H9 (cell line): ENCODE results near the gene MRTO4. TPM values are rescaled to one million over a fixed set of nuclear protein-coding genes. Genes with fewer than 3 reads are reported as not detected.

Experiments used
- DNase-seq: peaks from one replicate; pipeline ENCODE4 v3.0.0-alpha.2; 2017
- H2AFZ ChIP-seq: one replicate; pipeline ENCODE4 v1.6.1; 2013; ENCODE audit warnings: mild to moderate bottlenecking, low read length, control low read depth, moderate library complexity
- H2AK5ac ChIP-seq: 2 replicates; pipeline ENCODE4 v1.6.1; 2013; ENCODE audit warnings: low read length, control low read depth, mixed read lengths; ENCODE audit not compliant: insufficient read length
- H2BK120ac ChIP-seq: one replicate; pipeline ENCODE4 v1.6.1; 2013; ENCODE audit warnings: low read depth, mild to moderate bottlenecking, low read length, control low read depth, inconsistent platforms; ENCODE audit not compliant: poor library complexity, severe bottlenecking
- H2BK12ac ChIP-seq: 2 replicates; pipeline ENCODE4 v1.6.1; 2013; ENCODE audit warnings: low read length, control low read depth, mixed read lengths, low read depth; ENCODE audit not compliant: insufficient read length
- H2BK15ac ChIP-seq: 2 replicates; pipeline ENCODE4 v1.6.1; 2013; ENCODE audit warnings: low read depth, low read length, control low read depth
- H2BK20ac ChIP-seq: one replicate; pipeline ENCODE4 v1.6.1; 2013; ENCODE audit warnings: low read depth, mild to moderate bottlenecking, low read length, control low read depth, inconsistent platforms; ENCODE audit not compliant: poor library complexity, severe bottlenecking
- H2BK5ac ChIP-seq: 2 replicates; pipeline ENCODE4 v1.6.1; 2013; ENCODE audit warnings: low read length, control low read depth, mixed read lengths; ENCODE audit not compliant: insufficient read length
- H3K14ac ChIP-seq: 2 replicates; pipeline ENCODE4 v1.6.1; 2013; ENCODE audit warnings: low read length, control low read depth; ENCODE audit not compliant: insufficient read depth
- H3K18ac ChIP-seq: 2 replicates; pipeline ENCODE4 v1.6.1; 2013; ENCODE audit warnings: low read depth, mild to moderate bottlenecking, mixed read lengths, low read length, control low read depth; ENCODE audit not compliant: insufficient read length
- H3K23ac ChIP-seq: 2 replicates; pipeline ENCODE4 v1.6.1; 2013; ENCODE audit warnings: low read length, control low read depth, mixed read lengths, low read depth; ENCODE audit not compliant: insufficient read length
- H3K23me2 ChIP-seq: 2 replicates; pipeline ENCODE4 v1.6.1; 2013; ENCODE audit warnings: low read depth, mild to moderate bottlenecking, mixed read lengths, low read length, control low read depth; ENCODE audit not compliant: insufficient read length, poor library complexity, severe bottlenecking
- H3K27ac ChIP-seq: 2 replicates; pipeline ENCODE4 v1.5.1; 2013; ENCODE audit warnings: low read length, control low read depth, mixed read lengths, low read depth; ENCODE audit not compliant: insufficient read length
- H3K27me3 ChIP-seq: 2 replicates; pipeline ENCODE4 v1.6.1; 2013; ENCODE audit warnings: low read length, control low read depth, inconsistent platforms; ENCODE audit not compliant: insufficient read depth
- H3K4ac ChIP-seq: 2 replicates; pipeline ENCODE4 v1.6.1; 2013; ENCODE audit warnings: low read depth, mild to moderate bottlenecking, control low read depth, inconsistent platforms, low read length, moderate library complexity
- H3K4me1 ChIP-seq: 2 replicates; pipeline ENCODE4 v1.6.1; 2013; ENCODE audit warnings: low read length, control low read depth, inconsistent platforms; ENCODE audit not compliant: insufficient read depth
- H3K4me2 ChIP-seq: 2 replicates; pipeline ENCODE4 v1.6.1; 2013; ENCODE audit warnings: low read length, control low read depth, mixed read lengths; ENCODE audit not compliant: insufficient read length, insufficient read depth
- H3K56ac ChIP-seq: 2 replicates; pipeline ENCODE4 v1.6.1; 2013; ENCODE audit warnings: low read depth, mild to moderate bottlenecking, mixed read lengths, low read length, control low read depth; ENCODE audit not compliant: insufficient read length
- H3K79me1 ChIP-seq: 2 replicates; pipeline ENCODE4 v1.6.1; 2013; ENCODE audit warnings: low read depth, mild to moderate bottlenecking, moderate library complexity, low read length, control low read depth, inconsistent platforms; ENCODE audit not compliant: insufficient read depth, poor library complexity, severe bottlenecking
- H3K79me2 ChIP-seq: 2 replicates; pipeline ENCODE4 v1.6.1; 2013; ENCODE audit warnings: low read length, control low read depth, inconsistent platforms; ENCODE audit not compliant: insufficient read depth
- H3K9ac ChIP-seq: 2 replicates; pipeline ENCODE4 v1.6.1; 2013; ENCODE audit warnings: low read length, control low read depth, mixed read lengths; ENCODE audit not compliant: insufficient read length; ENCODE audit errors: extremely low read depth
- H3K9me3 ChIP-seq: one replicate; pipeline ENCODE4 v1.6.1; 2013; ENCODE audit warnings: low read depth, low read length, inconsistent platforms; ENCODE audit not compliant: control insufficient read depth
- H3T11ph ChIP-seq: one replicate; pipeline ENCODE4 v1.6.1; 2013; ENCODE audit warnings: mild to moderate bottlenecking, low read length, control low read depth, inconsistent platforms
- H4K20me1 ChIP-seq: one replicate; pipeline ENCODE4 v1.6.1; 2013; ENCODE audit not compliant: control insufficient read depth, insufficient read length, insufficient read depth
- H4K5ac ChIP-seq: 2 replicates; pipeline ENCODE4 v1.6.1; 2013; ENCODE audit warnings: low read depth, mild to moderate bottlenecking, mixed read lengths, low read length, control low read depth; ENCODE audit not compliant: insufficient read length
- H4K8ac ChIP-seq: replicated peaks from 2 replicates; pipeline ENCODE4 v1.6.1; 2013; ENCODE audit warnings: low read length, control low read depth, mixed read lengths, low read depth; ENCODE audit not compliant: insufficient read length
- H4K91ac ChIP-seq: 2 replicates; pipeline ENCODE4 v1.6.1; 2013; ENCODE audit warnings: low read depth, mild to moderate bottlenecking, moderate library complexity, mixed read lengths, low read length, control low read depth; ENCODE audit not compliant: insufficient read length
- H3K27ac Mint-ChIP-seq, 3 experiments: 2 replicates in 2 of 3; 3 replicates in 1 of 3; pipeline ENCODE4 v1.8.0; 2020 to 2021; ENCODE audit warnings: mixed read lengths in 3 of 3, mild to moderate bottlenecking in 1 of 3, moderate library complexity in 1 of 3
- H3K27me3 Mint-ChIP-seq: 2 replicates; pipeline ENCODE4 v1.8.0; 2021; ENCODE audit warnings: low read depth, mild to moderate bottlenecking, moderate library complexity, mixed read lengths
- H3K36me3 Mint-ChIP-seq, 3 experiments: 2 replicates in 2 of 3; 3 replicates in 1 of 3; pipeline ENCODE4 v1.8.0; 2020 to 2021; ENCODE audit warnings: low read depth in 3 of 3, mixed read lengths in 3 of 3; ENCODE audit not compliant: insufficient read depth in 1 of 3
- H3K4me1 Mint-ChIP-seq, 2 experiments: 2 replicates each; pipeline ENCODE4 v1.8.0; 2020; ENCODE audit warnings: mixed read lengths in 2 of 2
- H3K4me3 Mint-ChIP-seq, 2 experiments: 2 replicates in 1 of 2; 3 replicates in 1 of 2; pipeline ENCODE4 v1.8.0; 2020 to 2021; ENCODE audit warnings: mild to moderate bottlenecking in 2 of 2, mixed read lengths in 2 of 2, moderate library complexity in 1 of 2
- H3K9me3 Mint-ChIP-seq, 2 experiments: 2 replicates in 1 of 2; 3 replicates in 1 of 2; pipeline ENCODE4 v1.8.0; 2020; ENCODE audit warnings: mild to moderate bottlenecking in 2 of 2, mixed read lengths in 2 of 2, moderate library complexity in 1 of 2
- CTCF ChIP-seq: fragments of 200-600 bp; sonication (generic); conservative IDR thresholded peaks from 3 replicates; pipeline ENCODE4 v1.8.0; 2021; ENCODE audit warnings: antibody characterized with exemption, mild to moderate bottlenecking
- WGBS: extraction: QIAGEN DNeasy Blood & Tissue Kit; methylation state at CpG from one replicate; pipeline ENCODE4 v1.1.7; 2013; ENCODE audit warnings: missing lambda C conversion rate, low lambda C conversion rate, mixed read lengths; ENCODE audit not compliant: insufficient read length; ENCODE audit errors: extremely low coverage; 5-methylcytosine and 5-hydroxymethylcytosine counted together
- total RNA-seq: library from RNA; stranded (reverse); gene quantifications from 2 replicates; pipeline ENCODE4 v1.2.1, GENCODE V29; 2021

Gene MRTO4
- total RNA-seq, 1 experiment from 2014 or later: 78.3 TPM

- peak overlapping the region in 1 of 3 experiments; percentile 35; a peak in 1 of 7 replicates for H3K27ac Mint-ChIP-seq
These were observed 32.2 kb upstream of the MRTO4 start for GRCh38 chr1:19219451-19219850.

More at GRCh38 chr1:19219451-19219850, 32.2 kb upstream of the MRTO4 start:
- no peak for DNase-seq
- Histone ChIP-seq H2BK120ac (no peak overlapping the region), H4K8ac (no peak overlapping the region), H3K27me3 (no peaks in the 10 kb centered on the region), H3K4me1 (no peaks in the 10 kb centered on the region), H2AK5ac (no peak overlapping the region), H3K23ac (no peak overlapping the region), H3T11ph (no peak overlapping the region), H2AFZ (no peak overlapping the region), H3K79me2 (no peaks in the 10 kb centered on the region), H4K20me1 (no peaks in the 10 kb centered on the region), H3K9me3 (no peaks in the 10 kb centered on the region), H2BK20ac (no peak overlapping the region), H3K27ac (no peak overlapping the region), H4K5ac (no peak overlapping the region), H3K4ac (no peak overlapping the region), H2BK12ac (no peak overlapping the region), H3K56ac (no peak overlapping the region), H3K18ac (no peak overlapping the region), H3K79me1 (no peaks in the 10 kb centered on the region), H3K4me2 (no peak overlapping the region), H3K14ac (no peak overlapping the region), H3K9ac (no peak overlapping the region), H4K91ac (no peak overlapping the region), H3K23me2 (no peaks in the 10 kb centered on the region), H2BK5ac (no peak overlapping the region), H2BK15ac (no peak overlapping the region)
- H3K4me3 Mint-ChIP-seq: no peak overlapping the region
- no peak for TF ChIP-seq CTCF
- H3K36me3 Mint-ChIP-seq: peaks cover 26 to 82% (median 66%) of the 10 kb centered on the region in 3 experiments; a peak in 6 of 7 replicates
- no peaks in the 10 kb centered on the region for H3K4me1 Mint-ChIP-seq
- H3K9me3 Mint-ChIP-seq: no peaks in the 10 kb centered on the region
- no peaks in the 10 kb centered on the region for H3K27me3 Mint-ChIP-seq
- WGBS: no CpG with 5 or more reads among the region's 7 CpGs
